DMS53 (cell line): ENCODE results near the gene OPA1.
"Not testable (repeated sequence)": the region's sequence is repeated elsewhere in the genome, so short reads cannot be mapped to it uniquely, and the experiment has no call there.

ENCODE experiments used
- DNase-seq: peaks from one replicate; lab custom pipeline; 2025; lab: John Stamatoyannopoulos, UW

Gene OPA1

GRCh38 chr3:193589616-193590015 lies 3.4 kb upstream of the OPA1 start:
- DNase-seq = no peak

- peak; percentile 36 for DNase-seq
These were observed 2.7 kb upstream of the OPA1 start for GRCh38 chr3:193590088-193590856.

- peak; percentile 63 for DNase-seq
These were observed 641 bp downstream of the OPA1 start for GRCh38 chr3:193593668-193594030.

GRCh38 chr3:193594946-193595689 lies 2.1 kb downstream of the OPA1 start:
- DNase-seq = no peak

GRCh38 chr3:193595939-193596487 lies 3.0 kb downstream of the OPA1 start:
- DNase-seq = no peak

- DNase-seq = no peak
These were observed 5.2 kb downstream of the OPA1 start for GRCh38 chr3:193598202-193598601.

- DNase-seq = no peak
These were observed 6.4 kb downstream of the OPA1 start for GRCh38 chr3:193599393-193599792.

GRCh38 chr3:193605876-193606275 lies 12.9 kb downstream of the OPA1 start:
- peak; percentile 80 for DNase-seq

- DNase-seq = not testable (repeated sequence)
These were observed 13.9 kb downstream of the OPA1 start for GRCh38 chr3:193606892-193607291.

- DNase-seq = not testable (repeated sequence)
These were observed 17.5 kb downstream of the OPA1 start for GRCh38 chr3:193610516-193610915.

GRCh38 chr3:193614430-193614829 lies 21.4 kb downstream of the OPA1 start:
- DNase-seq = no peak

GRCh38 chr3:193617628-193618027 lies 24.6 kb downstream of the OPA1 start:
- no peak for DNase-seq

- no peak for DNase-seq
These were observed 27.0 kb downstream of the OPA1 start for GRCh38 chr3:193620057-193620456.

- peak; percentile 49 for DNase-seq
These were observed 27.6 kb downstream of the OPA1 start for GRCh38 chr3:193620650-193621049.

GRCh38 chr3:193621127-193621526 lies 28.1 kb downstream of the OPA1 start:
- DNase-seq = no peak

GRCh38 chr3:193630005-193630404 lies 37.0 kb downstream of the OPA1 start:
- DNase-seq = no peak

- no peak for DNase-seq
These were observed 44.8 kb downstream of the OPA1 start for GRCh38 chr3:193637831-193638230.

GRCh38 chr3:193638833-193639232 lies 45.8 kb downstream of the OPA1 start:
- DNase-seq = no peak

- no peak for DNase-seq
These were observed 47.2 kb downstream of the OPA1 start for GRCh38 chr3:193640165-193640715.

- DNase-seq = no peak
These were observed 47.9 kb downstream of the OPA1 start for GRCh38 chr3:193640728-193641439.

GRCh38 chr3:193641440-193641775 lies 48.4 kb downstream of the OPA1 start:
- DNase-seq = no peak

- no peak for DNase-seq
These were observed 52.8 kb downstream of the OPA1 start for GRCh38 chr3:193645806-193646205.
